T-helper 22 cell (primary cell): ENCODE measurements around the gene RPL31.

Source experiments
- DNase-seq: peaks from one replicate; pipeline ENCODE4 v3.0.0-alpha.2; 2020; ENCODE audit warnings: low read depth

Gene RPL31

DNA sequence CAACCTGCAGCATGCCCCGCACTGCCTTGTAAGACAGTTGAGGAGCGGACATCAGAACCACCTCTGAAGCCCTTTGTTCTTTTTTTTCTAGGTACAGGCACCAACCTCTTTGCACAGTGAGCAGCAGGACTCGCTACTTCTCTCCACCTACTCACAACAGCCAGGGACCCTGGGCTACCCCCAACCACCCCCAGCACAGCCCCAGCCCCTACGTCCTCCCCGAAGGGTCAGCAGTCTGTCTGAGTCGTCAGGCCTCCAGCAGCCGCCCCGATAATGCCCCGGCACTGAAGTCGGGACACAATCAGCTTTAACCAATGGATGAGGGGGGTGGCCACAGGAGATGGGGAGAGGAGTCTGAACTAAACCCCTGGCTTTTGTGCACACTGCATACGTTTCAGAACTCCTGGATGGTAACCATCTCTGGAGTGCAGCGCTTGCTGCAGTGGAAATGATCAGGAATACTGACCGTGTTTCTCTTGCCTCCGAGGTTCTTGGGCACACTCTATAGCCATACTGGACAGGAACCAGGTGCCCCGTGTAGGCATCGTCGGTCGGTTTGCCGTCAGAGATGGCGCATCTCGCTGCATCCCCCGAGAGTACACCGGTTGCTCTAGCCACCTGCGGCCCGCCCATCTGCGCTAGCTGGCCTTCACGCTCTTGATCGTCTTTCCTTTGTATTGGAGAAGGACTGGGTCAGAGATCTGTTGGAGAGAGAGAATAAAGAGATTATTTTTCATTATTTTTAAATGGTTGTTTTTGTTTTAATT, 6.6 kb upstream of the RPL31 start:
- DNase-seq = no peak

DNA sequence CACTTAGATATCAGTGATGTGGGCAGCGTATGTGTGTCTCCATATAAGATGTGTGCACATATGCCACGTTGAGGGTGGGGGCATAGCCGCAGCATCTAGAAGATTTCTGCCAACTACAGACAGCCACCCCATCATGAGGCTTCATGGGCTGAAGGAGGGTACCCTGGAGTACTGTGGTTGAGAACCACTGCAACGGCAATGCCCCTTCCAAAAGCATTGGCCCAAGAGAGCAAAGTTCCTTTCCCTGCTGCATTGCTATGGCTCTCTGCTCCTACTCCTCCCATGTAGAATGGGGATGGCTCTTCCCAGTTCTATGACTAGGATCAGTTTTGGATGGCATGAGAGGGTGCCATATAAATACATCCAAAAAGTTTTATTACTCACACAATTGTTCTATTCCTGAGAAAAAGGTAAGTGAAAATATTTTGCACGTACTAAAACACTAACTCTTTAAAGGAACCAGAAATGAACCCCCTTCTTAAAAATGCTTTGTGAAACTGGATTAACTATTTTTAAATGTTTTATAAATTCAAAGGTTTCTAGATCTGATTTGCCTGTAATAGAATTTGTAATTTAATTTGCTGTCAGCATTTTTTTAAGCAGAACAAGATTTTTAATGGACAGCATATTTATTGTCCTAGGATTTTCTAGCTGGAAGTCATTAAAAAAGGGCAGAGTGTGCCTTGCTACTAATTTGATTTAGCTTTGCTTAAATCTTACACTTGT, 4.4 kb upstream of the RPL31 start:
- no peak for DNase-seq

DNA sequence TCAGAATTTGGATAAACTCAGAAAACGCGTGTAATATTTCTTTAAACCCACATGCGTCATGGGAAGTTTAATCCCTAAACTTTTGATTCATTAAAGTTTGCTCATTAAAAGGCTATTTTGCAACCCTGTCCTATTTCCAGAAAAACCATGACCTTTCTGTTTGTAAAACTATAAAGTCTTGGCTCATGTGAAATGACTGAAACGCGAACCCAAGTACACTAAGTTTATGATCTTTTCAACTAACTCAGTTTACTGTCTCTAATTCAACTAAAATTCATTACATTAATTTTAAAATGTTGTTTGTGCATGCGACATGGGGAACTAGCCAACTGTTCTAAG, 3.9 kb upstream of the RPL31 start:
- no peak for DNase-seq

DNA sequence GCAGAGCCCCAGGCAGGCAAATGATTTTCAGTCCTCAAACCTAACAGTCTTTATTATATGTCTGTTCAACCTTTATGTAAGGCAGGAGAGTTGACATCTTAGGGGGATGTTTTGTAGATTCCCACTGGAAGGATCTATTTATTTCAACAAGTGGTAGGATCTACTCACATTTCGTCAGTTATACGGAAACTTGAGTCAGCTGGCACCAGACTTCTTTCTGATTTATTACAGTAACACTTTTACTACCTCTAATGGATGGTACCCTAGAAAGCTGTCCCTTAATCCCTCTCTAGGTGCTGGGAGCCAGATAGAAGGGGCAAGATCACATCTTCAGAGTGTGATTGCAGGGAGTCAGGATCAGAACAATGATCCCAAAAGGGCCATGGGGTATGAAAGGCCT, 2.1 kb upstream of the RPL31 start:
- no peak for DNase-seq

DNA sequence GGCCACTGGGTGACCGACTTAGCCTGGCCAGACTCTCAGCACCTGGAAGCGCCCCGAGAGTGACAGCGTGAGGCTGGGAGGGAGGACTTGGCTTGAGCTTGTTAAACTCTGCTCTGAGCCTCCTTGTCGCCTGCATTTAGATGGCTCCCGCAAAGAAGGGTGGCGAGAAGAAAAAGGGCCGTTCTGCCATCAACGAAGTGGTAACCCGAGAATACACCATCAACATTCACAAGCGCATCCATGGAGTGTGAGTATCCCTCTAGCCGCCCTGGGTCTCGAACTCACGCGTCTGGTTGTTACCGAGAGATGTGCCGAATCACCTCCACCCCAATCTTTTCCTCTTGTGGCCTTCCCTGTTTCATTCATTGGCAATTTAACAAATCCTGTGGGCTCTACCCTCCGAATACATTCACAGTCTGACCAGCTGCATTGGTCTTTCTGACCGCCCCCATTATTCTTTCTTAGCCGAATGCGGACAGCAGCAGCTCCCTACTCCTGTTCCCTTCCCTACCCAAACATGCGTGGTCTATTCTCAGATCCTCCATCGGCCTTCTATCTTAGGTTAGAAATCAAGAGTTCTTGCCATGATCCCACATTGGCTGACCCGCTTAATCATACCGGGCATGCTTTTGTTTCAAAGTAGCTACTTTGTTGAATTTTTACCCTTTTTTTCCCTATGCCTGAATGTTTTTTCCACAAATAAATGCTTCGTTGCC, 631 bp downstream of the RPL31 start:
- DNase-seq = peak; percentile 20

DNA sequence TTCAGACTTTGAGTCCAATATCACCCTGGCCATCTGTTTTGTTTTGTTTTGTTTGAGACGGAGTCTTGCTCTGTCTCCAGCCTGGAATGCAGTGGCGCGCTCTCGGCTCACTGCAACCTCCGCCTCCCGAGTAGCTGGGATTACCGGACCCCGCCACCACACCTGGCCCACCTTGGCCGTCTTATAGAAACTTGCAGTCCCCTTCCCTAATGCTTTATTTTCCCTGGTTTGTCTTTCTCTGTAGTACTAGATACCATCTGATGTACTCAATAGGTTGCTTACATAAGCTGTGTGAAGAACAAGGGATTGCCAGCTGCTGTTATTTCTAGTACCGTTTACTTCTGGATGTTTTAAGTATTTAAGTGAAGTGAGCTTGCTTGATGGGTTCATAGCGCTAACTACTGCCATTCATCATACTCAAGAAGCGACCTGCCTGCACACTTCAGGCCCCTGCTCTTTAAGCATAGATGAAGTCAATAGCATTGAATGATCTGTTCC, 1.2 kb downstream of the RPL31 start:
- DNase-seq = no peak

DNA sequence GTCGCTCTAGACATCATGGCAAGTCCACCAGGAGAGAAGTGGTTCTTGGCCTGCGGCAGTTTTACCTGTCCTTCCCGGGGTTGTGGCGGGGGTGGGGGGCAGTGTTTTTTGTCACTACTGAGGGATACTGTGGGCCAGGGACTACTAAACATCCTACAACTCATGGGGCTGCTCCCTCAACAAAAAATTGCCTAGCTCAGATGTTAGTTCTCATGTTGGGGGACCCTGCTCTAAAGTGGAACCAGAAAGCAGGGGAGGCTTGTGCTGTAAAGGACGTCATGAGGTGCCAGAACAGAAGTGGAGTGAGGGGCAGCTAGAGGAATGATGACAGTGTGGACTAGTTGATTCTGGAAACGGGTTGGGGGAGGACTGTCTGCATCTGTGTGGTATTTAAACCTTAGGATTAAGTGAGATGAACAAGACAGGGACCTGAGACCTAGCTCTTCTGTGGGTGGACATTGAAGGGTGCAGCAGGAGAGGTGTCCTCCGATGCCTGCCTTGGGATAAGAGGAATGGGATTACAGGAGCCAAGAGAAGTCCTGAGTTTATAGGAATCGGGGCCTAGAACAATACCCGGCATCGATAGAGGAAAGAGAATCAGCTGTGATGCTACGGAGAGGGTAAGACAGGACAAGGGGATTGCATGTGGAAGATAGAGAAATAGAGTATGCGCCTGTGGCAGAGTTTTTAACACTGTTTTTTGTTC, 2.7 kb downstream of the RPL31 start:
- DNase-seq = no peak

DNA sequence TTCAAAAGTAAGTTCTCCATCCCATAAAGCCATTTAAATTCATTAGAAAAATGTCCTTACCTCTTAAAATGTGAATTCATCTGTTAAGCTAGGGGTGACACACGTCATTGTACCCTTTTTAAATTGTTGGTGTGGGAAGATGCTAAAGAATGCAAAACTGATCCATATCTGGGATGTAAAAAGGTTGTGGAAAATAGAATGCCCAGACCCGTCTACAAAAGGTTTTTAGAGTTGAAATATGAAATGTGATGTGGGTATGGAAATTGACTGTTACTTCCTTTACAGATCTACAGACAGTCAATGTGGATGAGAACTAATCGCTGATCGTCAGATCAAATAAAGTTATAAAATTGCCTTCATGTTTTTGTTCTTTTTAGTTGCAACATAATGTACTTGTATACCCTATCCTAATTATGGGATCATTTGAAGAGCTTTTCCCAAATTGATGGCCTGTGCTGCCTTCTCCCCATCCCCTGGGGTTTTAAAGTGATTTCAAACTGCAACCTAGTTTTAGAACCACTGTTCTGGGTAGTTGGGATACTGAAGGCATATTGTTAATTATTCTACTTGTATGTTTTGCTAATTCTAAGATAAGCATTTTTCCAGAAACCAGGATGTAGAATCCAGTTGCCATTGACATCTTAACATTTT, 4.1 kb downstream of the RPL31 start:
- DNase-seq = no peak

DNA sequence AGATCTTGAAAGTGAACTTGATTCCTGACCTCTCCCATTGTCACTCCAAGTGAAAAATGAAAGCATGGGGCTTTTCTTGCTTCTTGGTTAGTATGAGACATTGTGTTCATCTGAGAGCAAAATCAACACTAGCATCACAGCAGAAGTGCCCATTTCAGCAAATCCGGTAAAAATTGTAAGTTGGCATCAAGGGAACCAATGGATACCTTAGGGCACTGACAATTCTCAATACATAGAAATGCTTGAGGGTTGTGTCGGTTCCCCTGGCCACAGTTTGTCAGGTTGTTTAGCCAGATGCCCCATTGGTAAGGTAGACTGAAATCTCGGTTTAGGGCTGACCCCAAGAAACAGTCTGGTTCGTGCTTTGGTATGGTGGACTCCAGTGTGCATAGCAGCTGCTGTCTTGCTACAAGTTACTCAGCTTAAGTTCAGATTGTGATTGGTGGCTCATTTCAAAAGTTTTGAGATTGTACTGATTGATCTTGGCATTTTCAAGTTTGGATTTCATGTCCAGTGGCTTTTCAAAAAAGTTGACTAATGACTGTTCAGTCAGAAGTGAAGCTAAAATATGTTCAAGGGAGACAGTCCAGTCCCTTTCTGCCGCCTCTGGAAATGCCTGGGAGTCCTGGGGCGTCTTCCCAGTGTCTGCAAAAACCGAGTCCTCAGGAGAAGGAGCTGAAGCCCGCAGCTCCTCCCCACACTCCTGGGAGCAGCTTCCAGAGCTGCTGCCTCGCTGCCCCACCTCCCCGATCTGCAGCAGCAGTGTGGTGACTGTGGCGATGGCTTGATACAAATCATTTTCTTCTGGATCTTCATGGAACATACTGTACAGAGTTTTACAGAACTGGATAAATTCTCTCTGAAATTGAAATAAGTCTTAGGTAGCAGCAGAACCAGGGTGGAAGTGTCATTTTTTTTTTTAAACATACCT, 5.6 kb downstream of the RPL31 start:
- no peak for DNase-seq

DNA sequence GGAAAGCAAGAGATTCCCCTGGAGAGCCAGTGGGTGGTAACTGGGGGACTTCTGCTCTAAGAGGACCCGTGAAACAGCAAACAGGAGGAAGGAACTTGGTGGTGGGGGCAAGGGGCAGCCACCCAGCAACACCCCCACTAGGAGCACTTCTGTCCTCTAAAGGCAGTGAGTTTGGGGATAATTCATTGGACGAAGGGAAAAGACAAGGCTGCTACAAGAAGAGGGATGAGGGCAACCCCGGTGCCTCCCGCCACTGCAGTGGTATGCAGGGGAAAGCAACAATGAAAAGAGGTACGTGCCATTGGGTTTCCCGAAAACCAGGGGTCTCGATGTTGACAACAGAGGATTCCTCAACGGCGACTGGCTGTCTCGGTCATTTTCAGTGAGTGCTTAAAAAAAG, 9.1 kb downstream of the RPL31 start:
- no peak for DNase-seq

DNA sequence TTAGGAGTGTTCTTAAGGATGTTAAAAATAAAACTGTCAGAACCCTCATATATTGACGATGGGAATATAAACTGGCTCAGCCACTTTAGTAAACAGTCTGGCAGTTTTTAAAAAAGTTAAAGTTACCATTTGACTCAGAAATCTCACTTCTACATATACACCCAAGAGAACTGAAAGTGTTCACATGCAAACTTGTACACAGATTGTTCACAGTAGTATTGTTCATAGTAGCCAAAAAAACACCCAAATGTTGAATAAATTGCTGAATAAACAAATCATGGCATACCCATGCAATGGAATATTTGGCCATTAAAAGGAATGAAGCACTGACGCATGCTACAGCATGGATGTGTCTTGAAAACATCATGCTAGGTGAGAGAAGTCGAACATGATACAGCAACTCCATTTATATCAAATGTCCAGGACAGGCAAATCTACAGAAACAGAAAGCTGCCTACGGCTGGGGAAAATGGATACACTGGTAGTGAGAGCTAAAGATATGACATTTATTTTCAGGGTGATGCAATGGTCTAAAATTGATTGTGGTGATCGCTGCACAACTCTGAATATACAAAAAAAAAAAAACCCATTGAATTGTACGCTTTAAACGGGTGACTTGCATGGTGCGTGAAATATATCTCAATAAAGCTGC, 10.1 kb downstream of the RPL31 start:
- no peak for DNase-seq

DNA sequence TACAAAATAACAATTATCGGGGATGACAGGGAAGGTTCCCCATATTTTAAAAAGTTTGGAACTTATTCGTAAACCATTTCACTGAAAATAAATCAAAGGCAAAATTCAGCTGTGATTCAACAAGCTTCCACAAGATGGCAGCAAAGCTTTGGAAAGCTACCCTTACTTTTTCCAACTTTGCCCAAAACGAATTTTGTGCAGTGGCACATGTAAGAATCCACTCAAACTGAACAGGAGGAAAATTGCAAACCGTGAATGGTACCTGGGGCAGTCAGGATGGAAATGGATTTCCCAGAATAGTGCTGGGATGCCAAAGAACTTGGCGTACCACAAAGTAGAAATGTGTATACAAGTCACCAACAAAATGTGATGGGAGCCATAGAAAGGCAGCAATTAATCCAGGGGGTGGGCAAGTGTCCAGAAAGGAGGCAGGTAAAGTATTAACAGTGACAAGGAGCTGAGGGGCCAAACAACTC, 10.7 kb downstream of the RPL31 start:
- DNase-seq = no peak

DNA sequence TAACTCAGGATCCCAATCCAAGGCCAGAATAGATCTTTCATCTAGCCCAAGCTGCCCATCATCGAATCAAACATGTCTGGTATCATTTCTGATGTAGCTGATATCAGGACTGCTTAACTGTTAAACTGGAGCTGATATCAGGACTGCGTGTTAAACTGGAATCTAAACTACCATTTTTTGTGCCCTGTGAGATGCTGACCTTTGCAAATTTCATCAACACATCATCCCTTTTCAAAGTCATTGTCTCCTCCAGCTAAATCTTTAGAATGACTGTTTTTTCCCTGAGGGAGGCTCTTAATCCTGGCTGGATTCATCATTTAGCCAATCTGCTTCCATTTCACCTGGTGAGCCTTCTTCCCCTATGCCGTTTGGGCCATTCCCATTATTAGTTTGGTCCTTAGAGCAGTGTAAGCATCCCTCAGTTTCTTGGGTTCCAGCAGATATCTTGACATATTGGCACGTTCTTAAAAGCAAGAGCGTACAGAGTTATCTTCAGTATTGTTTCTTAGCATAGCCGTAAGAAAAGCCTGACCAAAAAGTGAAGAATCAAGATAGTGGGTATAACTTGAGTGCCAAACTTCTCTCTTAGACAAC, 12.3 kb downstream of the RPL31 start:
- DNase-seq = no peak

DNA sequence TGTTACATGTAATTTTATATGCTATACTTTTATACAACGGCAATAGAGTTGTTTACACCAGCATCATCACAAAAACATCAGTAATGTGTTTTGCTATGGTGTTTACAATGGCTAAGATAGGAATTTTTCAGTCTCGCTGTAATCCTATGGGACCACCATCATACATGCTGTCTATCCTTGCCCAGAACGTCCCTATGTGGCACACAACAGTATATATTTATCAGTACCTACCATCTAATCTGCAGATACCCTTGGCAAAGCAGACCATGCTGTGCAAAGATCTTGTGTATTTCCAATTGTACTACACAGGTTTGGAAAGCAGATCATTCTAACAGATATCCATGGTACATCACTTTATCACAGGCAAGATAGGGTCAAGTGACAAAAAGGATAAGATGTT, 15.3 kb downstream of the RPL31 start:
- no peak for DNase-seq

DNA sequence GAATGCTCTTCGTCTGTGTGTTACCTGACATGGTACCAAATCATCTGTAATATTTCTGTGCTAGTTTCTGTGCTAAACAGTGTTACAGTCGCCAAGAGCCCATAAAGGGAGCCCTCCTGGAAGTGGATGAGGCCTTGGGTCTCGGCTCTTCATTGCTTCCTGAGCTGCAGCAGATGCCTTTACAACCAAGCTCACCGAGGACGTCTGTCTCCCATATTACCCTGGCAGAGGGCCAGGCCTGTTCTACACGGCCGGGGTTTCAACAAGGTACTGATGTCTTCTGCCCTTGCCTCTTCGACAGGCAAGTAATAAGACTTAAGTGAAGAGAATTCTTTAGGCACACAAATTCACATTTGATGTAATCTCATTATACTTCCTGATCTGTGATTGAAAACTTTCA, 16.8 kb downstream of the RPL31 start:
- no peak for DNase-seq

DNA sequence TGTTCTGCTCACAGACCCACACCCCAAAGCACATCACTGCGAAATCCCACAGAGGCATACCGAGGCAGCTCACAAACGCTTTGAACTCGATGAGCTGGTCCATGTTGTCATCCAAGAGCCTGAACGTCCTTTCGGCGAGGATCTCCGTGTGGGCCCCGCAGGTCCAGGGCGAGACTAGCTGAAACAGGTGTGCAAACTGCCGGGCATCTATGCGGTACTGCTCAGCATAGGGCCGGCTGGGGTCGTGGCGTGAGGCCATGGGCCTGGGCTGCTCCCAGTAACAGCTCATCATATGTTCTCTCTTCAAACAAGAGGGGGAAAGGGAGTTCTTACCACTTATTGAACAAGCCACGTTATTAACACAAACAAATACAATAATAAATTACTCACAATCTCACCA, 20.1 kb downstream of the RPL31 start:
- DNase-seq = no peak

DNA sequence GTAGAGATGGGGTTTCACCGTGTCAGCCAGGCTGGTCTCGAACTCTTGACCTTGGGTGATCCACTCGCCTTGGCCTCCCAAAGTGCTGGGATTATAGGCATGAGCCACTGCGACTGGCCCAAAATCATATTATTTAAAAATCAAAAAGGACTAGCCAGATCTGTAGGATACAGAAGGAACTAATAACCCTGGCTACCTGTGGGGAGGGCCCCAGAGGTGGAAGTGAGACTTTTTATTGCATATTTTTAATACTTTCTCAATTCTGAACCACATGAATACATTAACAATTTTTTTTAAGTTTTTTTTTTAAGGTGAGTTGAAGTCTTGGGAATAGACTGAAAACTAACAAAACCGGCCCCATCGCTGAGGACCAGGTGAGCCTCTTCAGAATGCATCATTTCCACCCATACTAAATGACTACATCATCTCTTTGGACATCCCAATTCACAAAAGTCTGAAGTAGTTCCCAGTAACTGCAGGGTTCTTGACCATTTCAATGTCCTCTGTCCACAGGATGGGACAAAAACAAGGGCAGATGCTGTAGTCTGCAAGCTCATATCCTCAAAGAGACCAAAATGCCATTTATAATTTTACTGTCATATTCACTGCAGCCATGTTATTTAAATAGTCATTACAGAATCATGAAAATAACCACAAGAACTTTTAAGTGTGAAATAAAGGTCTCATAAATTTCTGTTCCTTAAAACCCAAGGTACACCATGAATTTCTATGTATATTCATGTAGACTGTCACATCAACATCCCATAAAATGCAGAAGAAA, 21.4 kb downstream of the RPL31 start:
- no peak for DNase-seq

DNA sequence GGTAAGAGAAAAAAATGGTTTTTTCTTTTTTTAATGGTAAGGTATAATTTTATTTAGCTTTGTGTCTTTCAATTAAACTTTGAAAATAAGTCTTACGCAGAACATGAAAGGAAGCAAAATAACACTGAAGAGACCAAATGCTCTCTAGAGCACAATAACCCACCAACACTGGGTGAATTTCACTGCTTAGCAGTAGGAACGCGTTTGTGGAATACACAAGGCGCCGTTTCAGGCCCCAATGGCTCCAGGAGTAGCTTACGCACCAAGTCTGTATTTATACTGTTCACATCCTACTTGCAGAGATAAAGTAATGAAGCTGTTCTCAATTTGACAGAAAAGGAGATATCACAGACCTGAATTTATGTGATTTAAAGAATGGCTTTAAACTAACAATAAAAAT, 23.5 kb downstream of the RPL31 start:
- DNase-seq = no peak

DNA sequence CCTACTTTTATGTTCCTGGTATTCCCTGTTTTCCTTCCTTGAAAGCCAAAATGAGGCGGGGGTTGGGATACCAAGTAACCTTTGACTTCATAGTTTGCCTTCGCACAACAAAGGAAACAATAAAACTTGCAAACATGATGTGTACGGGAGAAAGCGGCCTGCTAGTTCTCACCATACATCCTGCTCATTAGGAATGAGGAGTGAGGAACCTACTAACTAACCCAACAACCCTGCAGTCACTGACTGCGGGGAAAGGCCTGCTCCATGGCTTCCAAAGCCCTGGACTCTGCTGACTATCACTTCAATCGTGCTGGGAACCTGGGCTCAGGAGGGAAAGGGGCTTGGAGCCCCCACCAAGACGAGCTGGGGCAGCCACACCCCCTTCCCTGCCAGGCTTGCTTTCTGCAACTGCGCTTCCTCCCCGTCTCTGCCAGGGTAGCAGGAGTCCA, 24.2 kb downstream of the RPL31 start:
- DNase-seq = no peak
